Measurements from ENCODE around the gene POLR2I. TPM values are rescaled to one million over a fixed set of nuclear protein-coding genes. Genes with fewer than 3 reads are reported as not detected.
"Not testable (repeated sequence)": the region's sequence is repeated elsewhere in the genome, so short reads cannot be mapped to it uniquely, and the experiment has no call there.

Gene POLR2I
- total and polyA plus RNA-seq, 2 donors (not counting 3 experiments of a cell fraction or from before 2014, with no cell fraction given) = 53.0 to 64.8 TPM

DNA sequence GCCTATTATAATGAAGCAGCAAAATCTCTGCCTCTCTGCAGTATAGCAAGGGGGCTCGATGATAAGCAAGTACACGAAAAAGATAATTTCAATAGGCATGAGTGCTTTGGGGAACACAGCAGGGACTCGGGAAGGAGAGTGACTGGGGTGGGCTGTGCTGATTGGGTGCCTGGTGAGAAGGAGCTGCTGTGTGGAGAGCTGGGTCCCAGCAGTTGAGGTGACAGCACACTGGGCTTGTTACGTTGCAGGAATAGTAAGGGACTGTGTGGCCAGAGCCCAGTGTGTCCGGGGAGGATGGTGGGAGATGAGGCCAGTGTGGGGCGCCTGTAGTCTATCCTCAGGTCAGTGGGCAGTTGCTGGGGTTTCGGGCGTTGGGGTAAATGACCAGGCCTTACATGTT lies 42.6 kb downstream of the POLR2I start:
- DNase-seq (ENCODE audit: low read depth, low spot score) (no peak), FAIRE-seq (no peak)
- Histone ChIP-seq H3K9ac (replicated peaks; ENCODE audit: extremely low read depth, insufficient read depth, low read length) (no peak overlapping the region), H3K9me1 (replicated peaks; ENCODE audit: control insufficient read depth, extremely low read depth, insufficient read depth, low read length) (no peaks in the 10 kb centered on the region), H3K27me3 (ENCODE audit: control insufficient read depth in 2 of 2, insufficient read depth in 2 of 2, low read length in 2 of 2) (no peaks in the 10 kb centered on the region), H3K9me3 (replicated peaks; ENCODE audit: control insufficient read depth, insufficient read depth, low read length) (no peaks in the 10 kb centered on the region), H2AFZ (ENCODE audit: low read depth, low read length) (no peak overlapping the region), H4K20me1 (replicated peaks; ENCODE audit: control insufficient read depth, extremely low read depth, insufficient read depth, low read length) (no peaks in the 10 kb centered on the region), H3K79me2 (ENCODE audit: control insufficient read depth, insufficient read depth, low read length) (no peaks in the 10 kb centered on the region), H3K4me1 (ENCODE audit: control insufficient read depth, extremely low read depth, insufficient read depth, low read length) (peaks cover 9% of the 10 kb centered on the region), H3K36me3 (ENCODE audit: control insufficient read depth in 2 of 2, extremely low read depth in 1 of 2, insufficient read depth in 2 of 2, low read length in 2 of 2) (peaks cover 0 to 1% of the 10 kb centered on the region in 2 experiments), H3K4me3 (replicated peaks in 1 of 3; ENCODE audit: insufficient read depth in 1 of 3, low read depth in 1 of 3, low read length in 3 of 3) (no peak overlapping the region), H3K4me2 (ENCODE audit: insufficient read depth, low read length) (no peak overlapping the region), H3K27ac (ENCODE audit: insufficient read depth, low read depth, low read length) (no peak overlapping the region)
- CTCF ChIA-PET = interaction anchor here (1.6 kb wide), 1 partner anchor 18 kb away, joined by 3 read pairs; the partner anchor contains the start of gene THAP8
- dilution Hi-C loops (cut with MboI; ENCODE audit: extremely low pct_ligation_motif_present, low sequenced_read_pairs) (no loop called here), intact Hi-C loops (cut with micrococcal nuclease) (no loop called here)
- BruUV-seq (replicated peaks) = no TSS peak
- POLR2A ChIA-PET = no interaction called here
- TF ChIP-seq EZH2 (IDR thresholded peaks at IDR 0.05; ENCODE audit: borderline replicate concordance, low read depth, low read length, severe bottlenecking) (no peak), POLR2AphosphoS5 (IDR thresholded peaks at IDR 0.05; ENCODE audit: insufficient read depth, low read depth, low read length) (no peak), FOS (IDR thresholded peaks at IDR 0.05; ENCODE audit: borderline replicate concordance, insufficient read depth, low read length) (no peak), GATA2 (IDR thresholded peaks at IDR 0.05; ENCODE audit: insufficient read depth, insufficient read length, low read depth, low read length) (no peak), MYC (IDR thresholded peaks at IDR 0.05; ENCODE audit: low read depth, low read length) (no peak), POLR2A (IDR thresholded peaks at IDR 0.05; ENCODE audit: low read depth, low read length) (no peak), JUN (IDR thresholded peaks at IDR 0.05; ENCODE audit: borderline replicate concordance, insufficient read depth, insufficient read length, low read depth) (no peak)
- TF ChIP-seq, protein P1, sequence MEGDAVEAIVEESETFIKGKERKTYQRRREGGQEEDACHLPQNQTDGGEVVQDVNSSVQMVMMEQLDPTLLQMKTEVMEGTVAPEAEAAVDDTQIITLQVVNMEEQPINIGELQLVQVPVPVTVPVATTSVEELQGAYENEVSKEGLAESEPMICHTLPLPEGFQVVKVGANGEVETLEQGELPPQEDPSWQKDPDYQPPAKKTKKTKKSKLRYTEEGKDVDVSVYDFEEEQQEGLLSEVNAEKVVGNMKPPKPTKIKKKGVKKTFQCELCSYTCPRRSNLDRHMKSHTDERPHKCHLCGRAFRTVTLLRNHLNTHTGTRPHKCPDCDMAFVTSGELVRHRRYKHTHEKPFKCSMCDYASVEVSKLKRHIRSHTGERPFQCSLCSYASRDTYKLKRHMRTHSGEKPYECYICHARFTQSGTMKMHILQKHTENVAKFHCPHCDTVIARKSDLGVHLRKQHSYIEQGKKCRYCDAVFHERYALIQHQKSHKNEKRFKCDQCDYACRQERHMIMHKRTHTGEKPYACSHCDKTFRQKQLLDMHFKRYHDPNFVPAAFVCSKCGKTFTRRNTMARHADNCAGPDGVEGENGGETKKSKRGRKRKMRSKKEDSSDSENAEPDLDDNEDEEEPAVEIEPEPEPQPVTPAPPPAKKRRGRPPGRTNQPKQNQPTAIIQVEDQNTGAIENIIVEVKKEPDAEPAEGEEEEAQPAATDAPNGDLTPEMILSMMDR (IDR thresholded peaks at IDR 0.05; ENCODE audit: extremely low read depth in 1 of 2, insufficient read depth in 1 of 2, low read depth in 1 of 2, low read length in 2 of 2) = no peak
- TF ChIP-seq, protein P2, sequence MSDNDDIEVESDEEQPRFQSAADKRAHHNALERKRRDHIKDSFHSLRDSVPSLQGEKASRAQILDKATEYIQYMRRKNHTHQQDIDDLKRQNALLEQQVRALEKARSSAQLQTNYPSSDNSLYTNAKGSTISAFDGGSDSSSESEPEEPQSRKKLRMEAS (IDR thresholded peaks at IDR 0.05; ENCODE audit: insufficient read depth, insufficient read length) = no peak

DNA sequence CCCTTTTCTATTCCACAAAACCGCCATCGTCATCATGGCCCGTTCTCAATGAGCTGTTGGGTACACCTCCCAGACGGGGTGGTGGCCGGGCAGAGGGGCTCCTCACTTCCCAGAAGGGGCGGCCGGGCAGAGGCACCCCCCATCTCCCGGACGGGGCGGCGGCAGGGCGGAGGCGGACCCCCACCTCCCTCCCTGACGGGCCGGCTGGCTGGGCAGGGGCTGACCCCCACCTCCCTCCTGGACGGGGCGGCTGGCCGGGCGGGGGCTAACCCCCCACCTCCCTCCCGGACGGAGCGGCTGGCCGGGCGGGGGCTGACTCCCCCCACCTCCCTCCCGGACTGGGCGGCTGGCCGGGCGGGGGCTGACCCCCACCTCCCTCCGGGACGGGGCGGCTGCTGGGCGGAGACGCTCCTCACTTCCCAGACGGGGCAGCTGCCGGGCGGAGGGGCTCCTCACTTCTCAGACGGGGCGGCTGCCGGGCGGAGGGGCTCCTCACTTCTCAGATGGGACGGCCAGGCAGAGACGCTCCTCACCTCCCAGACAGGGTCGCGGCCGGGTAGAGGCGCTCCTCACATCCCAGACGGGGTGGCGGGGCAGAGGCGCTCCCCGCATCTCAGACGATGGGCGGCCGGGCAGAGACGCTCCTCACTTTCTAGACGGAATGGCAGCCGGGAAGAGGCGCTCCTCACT lies 45.7 kb downstream of the POLR2I start:
- H3K9me3 ChIP-seq (replicated peaks; ENCODE audit: control insufficient read depth, insufficient read depth, low read length); FAIRE-seq; H2AFZ ChIP-seq (ENCODE audit: low read depth, low read length); H3K4me2 ChIP-seq (ENCODE audit: insufficient read depth, low read length); H3K27ac ChIP-seq (ENCODE audit: insufficient read depth, low read depth, low read length); H4K20me1 ChIP-seq (replicated peaks; ENCODE audit: control insufficient read depth, extremely low read depth, insufficient read depth, low read length); H3K79me2 ChIP-seq (ENCODE audit: control insufficient read depth, insufficient read depth, low read length); CTCF ChIA-PET; H3K4me3 ChIP-seq (replicated peaks in 1 of 3; ENCODE audit: insufficient read depth in 1 of 3, low read depth in 1 of 3, low read length in 3 of 3); BruUV-seq (replicated peaks); dilution Hi-C loops (cut with MboI; ENCODE audit: extremely low pct_ligation_motif_present, low sequenced_read_pairs); DNase-seq (ENCODE audit: low read depth, low spot score); H3K27me3 ChIP-seq (ENCODE audit: control insufficient read depth in 2 of 2, insufficient read depth in 2 of 2, low read length in 2 of 2); intact Hi-C loops (cut with micrococcal nuclease); H3K9ac ChIP-seq (replicated peaks; ENCODE audit: extremely low read depth, insufficient read depth, low read length); H3K36me3 ChIP-seq (ENCODE audit: control insufficient read depth in 2 of 2, extremely low read depth in 1 of 2, insufficient read depth in 2 of 2, low read length in 2 of 2); H3K9me1 ChIP-seq (replicated peaks; ENCODE audit: control insufficient read depth, extremely low read depth, insufficient read depth, low read length); POLR2A ChIA-PET; H3K4me1 ChIP-seq (ENCODE audit: control insufficient read depth, extremely low read depth, insufficient read depth, low read length): not testable (repeated sequence)
